Caco-2 (cell line): ENCODE measurements around the gene CLMP. TPM values are rescaled to one million over a fixed set of nuclear protein-coding genes. Genes with fewer than 3 reads are reported as not detected.

ENCODE experiments used
- BruUV-seq: library from RNA; stranded (reverse); fragments of 400-500 nt; replicated peaks from 2 replicates; lab custom pipeline; 2021; lab: Mats Ljungman, UMichigan
- CTCF ChIA-PET: fragments of 300-600 bp; sonication (Branson Sonifier 250); formaldehyde crosslinking; loops from one replicate; lab custom pipeline; 2022; ENCODE audit warnings: antibody characterized with exemption; lab: Charles Lee
- POLR2A ChIA-PET: fragments of 300-600 bp; sonication (Branson Sonifier 250); formaldehyde crosslinking; loops from one replicate; lab custom pipeline; 2022; ENCODE audit warnings: antibody characterized with exemption; lab: Charles Lee
- DNase-seq, 2 experiments: peaks; one replicate each; pipeline versions ENCODE4 v3.0.0 to v3.0.0-alpha.2; 2020 to 2022
- H3K27me3 ChIP-seq: replicated peaks from 2 replicates; pipeline ENCODE4 v1.6.0; 2011; ENCODE audit warnings: low read length; ENCODE audit not compliant: control insufficient read depth, insufficient read depth
- H3K36me3 ChIP-seq: 2 replicates; pipeline ENCODE4 v1.5.1; 2011; ENCODE audit warnings: low read length; ENCODE audit not compliant: control insufficient read depth, insufficient read depth
- H3K4me1 ChIP-seq: fragments of 250-450 bp; sonication (Bioruptor Pico); 2 replicates; pipeline ENCODE4 v1.5.1; 2020; ENCODE audit warnings: mild to moderate bottlenecking
- H3K4me3 ChIP-seq: 2 replicates; pipeline ENCODE4 v1.5.1; 2011; ENCODE audit warnings: low read depth, mild to moderate bottlenecking, control low read depth, low read length
- H3K9me3 ChIP-seq: fragments of 250-450 bp; sonication (Bioruptor Pico); 2 replicates; pipeline ENCODE4 v1.5.1; 2020; ENCODE audit warnings: mild to moderate bottlenecking, moderate library complexity
- H3K27ac Mint-ChIP-seq: one replicate; pipeline ENCODE4 v1.8.0; 2022; ENCODE audit warnings: mixed read lengths; ENCODE audit not compliant: unreplicated experiment
- H3K27me3 Mint-ChIP-seq: one replicate; pipeline ENCODE4 v1.8.0; 2022; ENCODE audit warnings: mixed read lengths; ENCODE audit not compliant: insufficient read depth, unreplicated experiment
- H3K36me3 Mint-ChIP-seq: one replicate; pipeline ENCODE4 v1.8.0; 2022; ENCODE audit warnings: mild to moderate bottlenecking, mixed read lengths; ENCODE audit not compliant: insufficient read depth, unreplicated experiment
- H3K4me1 Mint-ChIP-seq: one replicate; pipeline ENCODE4 v1.8.0; 2022; ENCODE audit warnings: low read depth, mixed read lengths; ENCODE audit not compliant: unreplicated experiment
- H3K4me3 Mint-ChIP-seq: one replicate; pipeline ENCODE4 v1.8.0; 2022; ENCODE audit warnings: mild to moderate bottlenecking, moderate library complexity, mixed read lengths; ENCODE audit not compliant: unreplicated experiment
- H3K9me3 Mint-ChIP-seq: one replicate; pipeline ENCODE4 v1.8.0; 2022; ENCODE audit warnings: mixed read lengths; ENCODE audit not compliant: unreplicated experiment
- intact Hi-C: fragments of 100-400 bp; cut with micrococcal nuclease; formaldehyde crosslinking; loops from one replicate; pipeline ENCODE4 v1.10.0; 2022; ENCODE audit not compliant: unreplicated experiment
- total RNA-seq: library from RNA; stranded (reverse); gene quantifications from 2 replicates; pipeline ENCODE4 v1.2.3, GENCODE V29; 2022
- TF ChIP-seq, protein P1 (sequence below), 2 experiments: fragments of 200-600 bp in 1 of 2; IDR thresholded peaks; 1 replicate in 1 of 2; 2 replicates in 1 of 2; pipeline versions ENCODE4 v1.5.1 to v1.8.0; 2011 to 2022; ENCODE audit warnings: antibody characterized with exemption in 1 of 2, control low read depth in 1 of 2, inconsistent platforms in 1 of 2, low read depth in 1 of 2, low read length in 1 of 2, mild to moderate bottlenecking in 1 of 2, moderate library complexity in 1 of 2; ENCODE audit not compliant: insufficient read depth in 1 of 2, severe bottlenecking in 1 of 2, unreplicated experiment in 1 of 2

Gene CLMP
- total RNA-seq, 1 experiment from 2014 or later: 58.9 TPM

DNA sequence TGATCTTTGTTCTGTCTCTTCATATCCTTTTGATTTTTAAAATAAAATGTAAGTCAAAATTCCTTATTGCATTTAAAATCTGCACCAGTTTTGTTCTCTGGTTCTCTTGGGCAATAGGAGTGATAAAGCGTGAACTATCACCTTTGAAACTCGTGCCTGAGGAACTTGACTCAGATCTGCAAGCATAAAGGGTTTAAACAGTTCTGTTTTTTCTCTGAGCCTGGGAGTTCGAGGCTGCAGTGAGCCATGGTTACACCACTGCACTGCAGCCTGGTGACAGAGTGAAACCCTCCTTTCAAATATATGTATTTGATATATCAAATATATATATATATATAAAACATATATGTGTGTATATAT lies 38.9 kb upstream of the CLMP start:
- Histone ChIP-seq H3K4me3 (no peak overlapping the region), H3K4me1 (peaks cover 39% of the 10 kb centered on the region), H3K27me3 (no peaks in the 10 kb centered on the region), H3K9me3 (no peaks in the 10 kb centered on the region), H3K36me3 (no peaks in the 10 kb centered on the region)
- peaks cover 17% of the 10 kb centered on the region for H3K4me1 Mint-ChIP-seq
- CTCF ChIA-PET: no interaction called here
- no peak overlapping the region for H3K4me3 Mint-ChIP-seq
- intact Hi-C loops: no loop called here
- POLR2A ChIA-PET: interaction anchor here (0.6 kb wide), 1 partner anchor 172 kb away, joined by 5 read pairs; the partner anchor contains the start of gene HSPA8
- no peaks in the 10 kb centered on the region for H3K27me3 Mint-ChIP-seq
- no peaks in the 10 kb centered on the region for H3K9me3 Mint-ChIP-seq
- TF ChIP-seq, protein P1, sequence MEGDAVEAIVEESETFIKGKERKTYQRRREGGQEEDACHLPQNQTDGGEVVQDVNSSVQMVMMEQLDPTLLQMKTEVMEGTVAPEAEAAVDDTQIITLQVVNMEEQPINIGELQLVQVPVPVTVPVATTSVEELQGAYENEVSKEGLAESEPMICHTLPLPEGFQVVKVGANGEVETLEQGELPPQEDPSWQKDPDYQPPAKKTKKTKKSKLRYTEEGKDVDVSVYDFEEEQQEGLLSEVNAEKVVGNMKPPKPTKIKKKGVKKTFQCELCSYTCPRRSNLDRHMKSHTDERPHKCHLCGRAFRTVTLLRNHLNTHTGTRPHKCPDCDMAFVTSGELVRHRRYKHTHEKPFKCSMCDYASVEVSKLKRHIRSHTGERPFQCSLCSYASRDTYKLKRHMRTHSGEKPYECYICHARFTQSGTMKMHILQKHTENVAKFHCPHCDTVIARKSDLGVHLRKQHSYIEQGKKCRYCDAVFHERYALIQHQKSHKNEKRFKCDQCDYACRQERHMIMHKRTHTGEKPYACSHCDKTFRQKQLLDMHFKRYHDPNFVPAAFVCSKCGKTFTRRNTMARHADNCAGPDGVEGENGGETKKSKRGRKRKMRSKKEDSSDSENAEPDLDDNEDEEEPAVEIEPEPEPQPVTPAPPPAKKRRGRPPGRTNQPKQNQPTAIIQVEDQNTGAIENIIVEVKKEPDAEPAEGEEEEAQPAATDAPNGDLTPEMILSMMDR (IDR thresholded peaks at IDR 0.05; ENCODE audit: insufficient read depth in 1 of 2, low read depth in 1 of 2, low read length in 1 of 2, severe bottlenecking in 1 of 2, unreplicated experiment in 1 of 2): no peak
- no peak for DNase-seq
- no peaks in the 10 kb centered on the region for H3K36me3 Mint-ChIP-seq
- BruUV-seq: no TSS peak
- no peak overlapping the region for H3K27ac Mint-ChIP-seq

- ChIA-PET CTCF (no interaction called here), POLR2A (interaction anchor here (0.6 kb wide), 1 partner anchor 171 kb away, joined by 5 read pairs; the partner anchor contains the start of gene HSPA8)
- no peaks in the 10 kb centered on the region for H3K9me3 Mint-ChIP-seq
- no TSS peak for BruUV-seq
- H3K27me3 Mint-ChIP-seq: no peaks in the 10 kb centered on the region
- no peaks in the 10 kb centered on the region for H3K9me3 ChIP-seq
- no peak for DNase-seq
- H3K36me3 Mint-ChIP-seq: no peaks in the 10 kb centered on the region
- H3K27ac Mint-ChIP-seq: no peak overlapping the region
- no peaks in the 10 kb centered on the region for H3K27me3 ChIP-seq
- H3K4me3 ChIP-seq: no peak overlapping the region
- no peaks in the 10 kb centered on the region for H3K36me3 ChIP-seq
- intact Hi-C loops: no loop called here
- no peak overlapping the region for H3K4me3 Mint-ChIP-seq
- H3K4me1 ChIP-seq: peaks cover 44% of the 10 kb centered on the region
- TF ChIP-seq, protein P1 (IDR thresholded peaks at IDR 0.05; ENCODE audit: insufficient read depth in 1 of 2, low read depth in 1 of 2, low read length in 1 of 2, severe bottlenecking in 1 of 2, unreplicated experiment in 1 of 2): no peak
- H3K4me1 Mint-ChIP-seq: peaks cover 22% of the 10 kb centered on the region
Measured at GRCh38 chr11:123233280-123233974, 38.4 kb upstream of the CLMP start.

DNA sequence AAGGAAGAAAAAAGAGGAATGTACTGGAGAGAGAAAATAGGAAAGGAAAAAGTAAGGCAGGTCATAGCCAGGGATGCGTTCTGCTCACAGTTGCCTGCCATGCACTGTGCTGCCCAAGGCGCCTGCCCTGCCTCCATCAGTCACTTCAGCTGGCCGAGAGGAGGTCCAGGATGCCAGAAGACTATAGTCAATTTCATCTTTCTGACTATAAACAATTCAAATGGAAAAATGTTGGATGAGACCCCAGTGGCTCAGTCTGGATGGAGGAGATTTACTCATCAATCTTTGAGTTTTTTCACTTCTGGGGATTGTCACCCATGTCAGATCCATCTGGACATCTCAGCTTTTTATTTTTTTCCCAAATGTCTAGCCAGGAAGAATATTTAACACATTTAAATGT lies 36.7 kb upstream of the CLMP start:
- H3K27me3 ChIP-seq: no peaks in the 10 kb centered on the region
- no peaks in the 10 kb centered on the region for H3K9me3 ChIP-seq
- CTCF ChIA-PET: interaction anchor here (0.8 to 2.0 kb wide), 7 partner anchors 9 to 129 kb away, joined by 3 to 20 read pairs (median 5); no protein-coding TSS in a partner anchor
- H3K27ac Mint-ChIP-seq: peak overlapping the region; percentile 81
- H3K36me3 ChIP-seq: no peaks in the 10 kb centered on the region
- H3K36me3 Mint-ChIP-seq: no peaks in the 10 kb centered on the region
- H3K4me1 Mint-ChIP-seq: peaks cover 24% of the 10 kb centered on the region
- TF ChIP-seq, protein P1 (IDR thresholded peaks at IDR 0.05; ENCODE audit: insufficient read depth in 1 of 2, low read depth in 1 of 2, low read length in 1 of 2, severe bottlenecking in 1 of 2, unreplicated experiment in 1 of 2): no peak
- intact Hi-C loops: loop anchor here (1.0 to 2.0 kb wide), 6 partner anchors 13 to 65 kb away; partner anchors contain the start of gene CLMP
- POLR2A ChIA-PET: interaction anchor here (0.9 to 1.1 kb wide), 3 partner anchors 37 to 65 kb away, joined by 3 to 5 read pairs (median 5); partner anchors contain the start of gene CLMP
- BruUV-seq: TSS peak; percentile 67
- H3K9me3 Mint-ChIP-seq: no peaks in the 10 kb centered on the region
- peaks cover 55% of the 10 kb centered on the region for H3K4me1 ChIP-seq
- H3K27me3 Mint-ChIP-seq: no peaks in the 10 kb centered on the region
- DNase-seq: no peak
- H3K4me3 Mint-ChIP-seq: peak overlapping the region; percentile 6
- no peak overlapping the region for H3K4me3 ChIP-seq
